Measurements from ENCODE around the gene TICRR.

DNA sequence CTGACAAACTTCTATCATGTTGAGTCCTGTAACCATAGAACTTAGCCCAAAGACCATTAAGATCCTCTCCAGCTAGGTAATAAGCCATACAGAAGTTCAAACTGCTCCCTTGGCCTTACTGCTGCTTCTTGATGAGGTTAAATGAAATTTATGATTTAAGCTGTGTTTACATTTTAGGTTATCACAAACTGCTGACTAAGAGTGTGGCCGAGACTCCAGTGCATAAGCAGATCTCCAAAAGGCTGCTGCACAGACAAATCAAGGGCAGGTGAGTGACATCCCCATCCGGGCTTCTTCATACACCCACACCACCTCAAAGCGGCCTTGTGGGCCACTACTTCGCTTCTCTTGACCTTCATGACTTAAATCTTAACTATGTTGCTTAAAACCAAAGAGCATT, 41.0 kb downstream of the TICRR start:
- no peak for TF ChIP-seq EP300 (IDR thresholded peaks at IDR 0.05)
- TF ChIP-seq, protein P1, sequence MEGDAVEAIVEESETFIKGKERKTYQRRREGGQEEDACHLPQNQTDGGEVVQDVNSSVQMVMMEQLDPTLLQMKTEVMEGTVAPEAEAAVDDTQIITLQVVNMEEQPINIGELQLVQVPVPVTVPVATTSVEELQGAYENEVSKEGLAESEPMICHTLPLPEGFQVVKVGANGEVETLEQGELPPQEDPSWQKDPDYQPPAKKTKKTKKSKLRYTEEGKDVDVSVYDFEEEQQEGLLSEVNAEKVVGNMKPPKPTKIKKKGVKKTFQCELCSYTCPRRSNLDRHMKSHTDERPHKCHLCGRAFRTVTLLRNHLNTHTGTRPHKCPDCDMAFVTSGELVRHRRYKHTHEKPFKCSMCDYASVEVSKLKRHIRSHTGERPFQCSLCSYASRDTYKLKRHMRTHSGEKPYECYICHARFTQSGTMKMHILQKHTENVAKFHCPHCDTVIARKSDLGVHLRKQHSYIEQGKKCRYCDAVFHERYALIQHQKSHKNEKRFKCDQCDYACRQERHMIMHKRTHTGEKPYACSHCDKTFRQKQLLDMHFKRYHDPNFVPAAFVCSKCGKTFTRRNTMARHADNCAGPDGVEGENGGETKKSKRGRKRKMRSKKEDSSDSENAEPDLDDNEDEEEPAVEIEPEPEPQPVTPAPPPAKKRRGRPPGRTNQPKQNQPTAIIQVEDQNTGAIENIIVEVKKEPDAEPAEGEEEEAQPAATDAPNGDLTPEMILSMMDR (IDR thresholded peaks at IDR 0.05) = no peak

All from ovary (tissue), 3 donors.